Activated CD4-positive, alpha-beta T cell treated with anti-CD3 and anti-CD28 coated beads, Interleukin-2, amount 50 U/mL, for 1 hour (primary cell): ENCODE measurements around the gene SLC17A5.
"Not testable (repeated sequence)": the region's sequence is repeated elsewhere in the genome, so short reads cannot be mapped to it uniquely, and the experiment has no call there.

Source experiments
- DNase-seq: peaks from one replicate; pipeline ENCODE4 v3.0.0-alpha.2; 2020

SLC17A5 gene

GRCh38 chr6:73565767-73566485 lies 87.9 kb downstream of the SLC17A5 start:
- DNase-seq: no peak

DNA sequence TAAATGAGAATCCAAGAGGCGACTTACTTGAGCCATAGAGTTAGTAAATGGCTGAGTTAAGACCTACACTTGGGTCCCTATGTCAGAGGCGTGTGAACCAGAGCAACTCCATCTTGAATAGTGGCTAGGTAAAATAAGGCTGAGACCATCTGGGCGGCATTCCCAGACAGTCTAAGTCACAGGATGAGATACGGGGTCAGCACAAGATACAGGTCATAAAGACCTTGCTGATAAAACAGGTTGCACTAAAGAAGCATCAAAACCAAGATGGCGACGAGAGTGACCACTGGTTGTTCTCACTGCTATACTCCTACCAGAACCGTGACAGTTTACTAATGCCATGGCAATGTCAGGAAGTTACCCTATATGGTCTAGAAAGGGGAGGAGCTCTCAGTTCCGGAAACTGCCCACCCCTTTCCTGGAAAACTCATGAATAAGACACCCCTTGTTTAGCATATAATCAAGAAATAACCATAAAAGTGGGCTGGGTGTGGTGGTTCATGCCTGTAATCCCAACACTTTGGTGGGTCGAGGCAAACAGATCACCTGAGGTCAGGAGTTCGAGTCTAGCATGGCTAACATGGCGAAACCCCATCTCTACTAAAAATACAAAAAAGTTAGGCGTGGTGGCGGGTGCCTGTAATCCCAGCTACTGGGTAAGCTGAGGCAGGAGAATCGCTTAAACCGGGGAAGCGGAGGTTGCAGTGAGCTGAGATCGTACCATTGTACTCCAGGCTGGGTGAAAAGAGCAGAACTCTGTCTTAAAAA lies 89.0 kb downstream of the SLC17A5 start:
- no peak for DNase-seq

DNA sequence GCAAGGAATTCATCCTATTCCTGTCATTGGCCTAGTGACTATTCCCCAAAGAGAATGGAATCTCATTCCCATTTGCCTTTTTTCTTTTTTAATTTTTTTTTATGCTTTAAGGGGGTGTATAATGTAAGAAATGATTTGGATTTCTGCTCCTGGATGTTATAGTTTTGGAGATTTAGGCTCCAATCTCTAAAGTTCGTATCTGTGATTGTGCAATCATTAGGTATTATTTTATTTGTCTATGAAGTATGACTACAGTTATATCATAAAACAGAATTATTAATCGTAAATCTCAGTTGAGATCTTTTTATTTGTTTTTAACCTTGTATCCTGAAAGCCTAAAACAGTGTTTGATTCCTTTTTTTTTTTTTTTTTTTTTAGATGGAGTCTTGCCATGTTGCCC lies 91.2 kb downstream of the SLC17A5 start:
- no peak for DNase-seq

DNA sequence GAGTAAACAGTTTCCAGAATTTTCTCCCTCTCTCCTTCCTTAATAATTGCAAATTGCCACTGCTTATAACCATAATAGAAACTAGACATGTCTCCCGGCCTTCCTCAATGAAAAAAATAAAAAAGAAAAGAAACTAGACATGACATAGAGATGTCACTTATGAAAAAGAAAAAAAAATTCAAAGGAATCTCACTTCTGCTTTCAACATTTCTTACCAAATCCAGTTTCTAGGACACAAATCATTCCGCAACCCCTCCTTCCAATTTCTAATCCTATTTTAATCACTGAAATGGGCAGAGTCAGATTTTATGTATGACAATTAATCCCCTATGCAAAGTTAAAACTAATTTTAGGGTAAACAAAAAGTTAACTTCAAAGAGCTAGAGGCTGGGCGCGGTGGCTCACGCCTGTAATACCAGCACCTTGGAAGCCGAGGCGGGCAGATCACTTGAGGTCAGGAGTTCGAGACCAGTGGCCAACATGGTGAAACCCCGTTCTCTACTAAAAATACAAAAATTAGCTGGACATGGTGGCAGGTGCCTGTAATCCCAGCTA lies 92.9 kb downstream of the SLC17A5 start:
- DNase-seq: no peak

DNA sequence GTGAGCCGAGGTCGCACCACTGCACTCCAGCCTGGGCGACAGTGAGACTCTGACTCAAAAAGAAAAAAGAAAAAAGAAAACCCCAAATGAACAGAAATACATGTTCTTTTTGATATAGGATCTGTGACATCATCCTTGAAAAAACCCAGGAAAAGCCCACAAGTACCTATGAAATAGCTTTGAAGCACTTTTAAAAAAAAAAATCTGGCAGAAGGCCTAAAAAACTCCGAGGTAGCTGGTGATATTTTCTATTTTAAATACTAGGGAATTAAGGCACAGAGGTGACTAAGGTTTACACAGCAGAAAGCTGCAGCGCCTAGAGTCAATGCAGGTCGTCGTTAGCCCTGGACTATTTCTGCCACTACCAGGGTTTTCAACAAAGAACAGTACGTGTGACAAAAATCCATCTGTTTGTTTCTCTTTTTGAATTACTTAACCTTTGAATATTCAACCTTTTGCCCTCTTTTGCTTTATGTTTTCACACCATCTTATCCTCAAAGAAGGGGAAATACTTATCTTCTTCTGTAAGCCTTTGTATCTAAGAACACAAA lies 93.5 kb downstream of the SLC17A5 start:
- DNase-seq: no peak

GRCh38 chr6:73559399-73559794 lies 94.4 kb downstream of the SLC17A5 start:
- DNase-seq: not testable (repeated sequence)

DNA sequence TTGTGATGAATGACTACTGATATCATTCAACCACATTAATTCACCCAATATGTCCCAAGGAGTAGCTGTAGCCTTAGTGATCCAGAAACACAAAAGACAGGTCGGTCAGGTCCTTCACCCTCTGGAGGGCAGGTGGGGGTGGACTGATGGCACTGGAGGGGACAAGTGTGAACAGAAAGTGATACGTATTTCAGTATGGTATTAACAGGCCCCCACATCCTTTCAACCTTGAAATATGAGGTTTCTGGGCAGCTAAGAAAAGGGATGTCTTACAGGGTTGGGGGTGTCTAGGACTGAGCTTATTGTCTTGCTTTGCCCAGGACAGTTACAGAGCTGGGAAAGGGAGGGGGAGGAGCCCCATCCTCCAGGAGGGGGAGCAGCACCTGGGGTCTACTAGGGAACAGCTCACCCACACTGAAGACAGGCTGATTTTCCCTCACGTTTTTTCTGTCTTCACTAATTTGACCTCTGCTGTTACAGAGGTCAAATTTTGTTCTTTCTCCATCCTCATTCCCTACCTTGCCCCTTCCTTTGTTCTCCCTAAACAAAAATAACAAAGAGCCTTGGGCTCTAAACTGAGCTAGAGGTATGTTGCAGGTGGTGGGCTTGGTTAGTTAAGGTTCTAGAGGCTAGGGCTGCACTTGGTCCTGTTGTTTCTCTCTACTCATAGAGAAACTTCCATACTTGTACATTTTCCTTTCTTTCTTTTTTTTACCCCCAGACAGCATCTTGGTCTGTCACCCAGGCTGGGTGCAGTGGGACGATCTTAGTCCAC lies 95.0 kb downstream of the SLC17A5 start:
- no peak for DNase-seq

DNA sequence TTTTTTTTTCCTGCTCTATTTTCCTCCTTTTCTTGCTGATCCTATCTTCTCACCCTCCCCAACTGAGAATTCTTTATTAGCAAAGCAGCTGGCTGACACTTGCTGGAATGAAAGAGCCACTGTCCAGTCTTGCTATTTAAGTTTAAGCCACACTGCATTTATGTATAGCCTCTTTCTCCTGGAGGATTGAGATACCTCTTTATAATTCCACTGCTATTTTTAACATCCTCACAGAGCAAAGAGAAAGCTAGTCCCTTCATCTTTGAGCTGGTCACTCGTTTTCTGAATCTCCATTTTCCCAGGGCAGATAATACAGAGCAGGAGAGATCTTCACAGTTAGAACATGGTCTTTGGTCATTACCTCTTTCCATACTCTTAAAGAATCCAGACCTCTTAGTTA lies 97.0 kb downstream of the SLC17A5 start:
- DNase-seq: no peak

- not testable (repeated sequence) for DNase-seq
Observed at GRCh38 chr6:73555380-73555949, 98.3 kb downstream of the SLC17A5 start.

- DNase-seq: not testable (repeated sequence)
Observed at GRCh38 chr6:73551115-73551514, 102.7 kb downstream of the SLC17A5 start.

GRCh38 chr6:73548458-73549446 lies 105.0 kb downstream of the SLC17A5 start:
- DNase-seq: no peak

- DNase-seq: no peak
Observed at GRCh38 chr6:73547036-73547435, 106.8 kb downstream of the SLC17A5 start.
